Retinal pigment epithelial cell (primary cell): ENCODE results near the gene AIF1L.
"Not testable (repeated sequence)": the region's sequence is repeated elsewhere in the genome, so short reads cannot be mapped to it uniquely, and the experiment has no call there.

Source experiments
- DNase-seq: peaks from one replicate; pipeline ENCODE4 v3.0.0-alpha.2; 2010; ENCODE audit warnings: low read depth
- H3K4me3 ChIP-seq: 2 replicates; pipeline ENCODE4 v1.5.1; 2011; ENCODE audit warnings: mild to moderate bottlenecking, low read length, control low read depth, moderate library complexity
- CTCF ChIP-seq: conservative IDR thresholded peaks from 2 replicates; pipeline ENCODE4 v1.5.1; 2011; ENCODE audit warnings: low read depth, low read length, control low read depth, inconsistent platforms

Gene AIF1L

GRCh38 chr9:131111186-131111853 lies 15.0 kb downstream of the AIF1L start:
- no peak for DNase-seq
- no peak overlapping the region for H3K4me3 ChIP-seq
- TF ChIP-seq CTCF = no peak

GRCh38 chr9:131111854-131112311 lies 15.6 kb downstream of the AIF1L start:
- no peak overlapping the region for H3K4me3 ChIP-seq
- DNase-seq = no peak
- TF ChIP-seq CTCF = no peak

GRCh38 chr9:131112374-131113154 lies 16.2 kb downstream of the AIF1L start:
- H3K4me3 ChIP-seq = no peak overlapping the region
- no peak for TF ChIP-seq CTCF
- no peak for DNase-seq

GRCh38 chr9:131113655-131114054 lies 17.3 kb downstream of the AIF1L start:
- no peak for DNase-seq
- TF ChIP-seq CTCF = no peak
- H3K4me3 ChIP-seq = no peak overlapping the region

GRCh38 chr9:131114084-131114535 lies 17.8 kb downstream of the AIF1L start:
- no peak for DNase-seq
- TF ChIP-seq CTCF = no peak
- no peak overlapping the region for H3K4me3 ChIP-seq

GRCh38 chr9:131115360-131115742 lies 19.0 kb downstream of the AIF1L start:
- not testable (repeated sequence) for DNase-seq, H3K4me3 ChIP-seq

- TF ChIP-seq CTCF = no peak
- no peak overlapping the region for H3K4me3 ChIP-seq
- no peak for DNase-seq
Observed at GRCh38 chr9:131116281-131117120, 20.2 kb downstream of the AIF1L start.
